Inflammatory macrophage treated with lipopolysaccharide for 4 hours (primary cell): ENCODE measurements around the gene SNCAIP.
"Not testable (repeated sequence)": the region's sequence is repeated elsewhere in the genome, so short reads cannot be mapped to it uniquely, and the experiment has no call there.

Experiments
- DNase-seq: peaks from one replicate; pipeline ENCODE4 v3.0.0-alpha.2; 2020

The SNCAIP gene

DNA sequence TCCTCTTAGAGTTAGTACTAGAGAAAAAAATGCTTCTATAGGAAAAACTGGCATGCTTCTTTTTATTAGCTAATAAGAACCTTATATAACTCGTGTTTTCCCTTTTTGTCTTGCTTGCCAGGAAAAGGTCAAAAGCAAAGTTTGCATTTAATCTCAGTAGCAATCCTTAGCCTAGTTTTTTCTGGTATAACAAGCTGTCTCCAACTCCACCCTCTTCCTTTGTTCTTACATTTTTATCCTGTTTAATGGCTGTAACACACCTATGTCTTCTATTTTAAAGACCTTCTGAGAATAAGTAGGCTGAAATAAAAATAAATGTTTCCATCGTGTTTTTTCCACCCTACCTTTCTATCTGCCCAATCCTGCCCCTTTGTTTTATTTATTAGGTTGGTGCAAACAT, 158.3 kb downstream of the SNCAIP start:
- no peak for DNase-seq

GRCh38 chr5:122471031-122471751, 159.2 kb downstream of the SNCAIP start:
- DNase-seq: no peak

- no peak for DNase-seq
These were observed 159.7 kb downstream of the SNCAIP start for GRCh38 chr5:122471752-122472061.

DNA sequence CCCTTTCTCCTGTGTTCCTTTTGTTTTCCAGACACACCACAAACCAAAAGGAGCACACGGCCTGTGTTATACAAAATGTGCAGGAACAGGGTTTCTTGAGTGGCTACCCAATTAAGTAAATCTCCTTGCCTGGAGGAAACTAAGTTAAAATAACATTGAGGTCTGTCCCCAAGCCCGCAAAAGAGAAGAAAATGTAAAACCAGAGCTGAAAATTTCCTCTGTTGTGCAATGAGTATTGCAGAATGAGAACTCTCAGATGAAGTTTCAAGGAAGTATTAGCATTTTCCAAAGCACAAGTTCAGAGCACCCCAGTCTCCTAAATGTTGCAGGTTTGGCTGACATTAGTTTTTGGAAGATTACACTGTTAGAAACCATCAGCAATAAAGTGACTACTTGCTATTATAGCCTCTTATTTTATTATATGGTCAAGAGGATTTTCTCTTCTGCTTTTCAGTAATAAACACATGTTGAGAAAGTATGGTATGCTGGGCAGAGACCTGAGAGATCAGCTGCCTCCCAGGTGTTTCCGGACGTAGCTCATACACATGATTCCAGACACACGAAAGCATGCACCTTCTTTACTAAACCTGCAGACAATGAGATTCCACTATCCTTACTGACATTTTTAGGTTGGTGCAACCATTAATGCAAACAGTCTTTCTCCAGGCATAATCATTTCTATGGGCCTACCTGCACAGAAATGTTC, 161.3 kb downstream of the SNCAIP start:
- peak; percentile 35 for DNase-seq

GRCh38 chr5:122473941-122474340, 161.9 kb downstream of the SNCAIP start:
- DNase-seq: no peak

- no peak for DNase-seq
These were observed 166.9 kb downstream of the SNCAIP start for GRCh38 chr5:122478741-122479442.

GRCh38 chr5:122480146-122480545, 168.1 kb downstream of the SNCAIP start:
- DNase-seq: no peak

DNA sequence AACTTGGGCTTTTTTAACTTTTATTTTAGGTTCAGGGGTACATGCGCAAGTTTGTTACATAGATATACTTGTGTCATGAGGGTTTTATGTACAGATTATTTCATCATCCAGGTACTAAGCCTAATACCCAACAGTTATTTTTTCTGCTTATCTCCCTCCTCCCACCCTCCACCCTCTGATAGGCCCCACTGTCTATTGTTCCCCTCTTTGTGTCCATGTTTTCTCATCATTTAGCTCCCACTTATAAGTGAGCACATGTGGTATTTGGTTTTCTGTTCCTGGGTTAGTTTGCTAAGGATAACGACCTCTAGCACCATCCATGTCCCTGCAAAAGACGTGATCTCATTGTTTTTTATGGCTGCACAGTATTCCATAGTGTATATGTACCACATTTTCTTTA, 172.1 kb downstream of the SNCAIP start:
- no peak for DNase-seq

- DNase-seq: no peak
These were observed 173.2 kb downstream of the SNCAIP start for GRCh38 chr5:122485226-122485625.

DNA sequence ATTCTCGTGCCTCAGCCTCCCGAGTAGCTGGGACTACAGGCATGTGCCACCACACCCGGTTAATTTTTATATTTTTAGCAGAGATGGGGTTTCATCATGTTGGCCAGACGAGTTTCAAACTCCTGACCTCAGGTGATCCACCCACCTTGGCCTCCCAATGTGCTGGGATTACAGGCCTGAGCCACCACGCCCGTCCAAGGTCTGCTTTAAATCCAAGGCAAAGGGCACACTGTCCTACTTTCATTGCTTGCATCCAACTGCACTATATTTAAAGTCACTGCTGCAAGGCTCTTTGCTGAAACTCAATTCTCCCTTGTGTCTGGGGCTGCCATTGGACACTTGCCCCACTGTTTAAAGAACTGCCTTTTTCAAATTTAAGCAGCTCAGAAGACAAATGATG, 174.6 kb downstream of the SNCAIP start:
- not testable (repeated sequence) for DNase-seq

GRCh38 chr5:122490718-122491117, 178.7 kb downstream of the SNCAIP start:
- DNase-seq: no peak

DNA sequence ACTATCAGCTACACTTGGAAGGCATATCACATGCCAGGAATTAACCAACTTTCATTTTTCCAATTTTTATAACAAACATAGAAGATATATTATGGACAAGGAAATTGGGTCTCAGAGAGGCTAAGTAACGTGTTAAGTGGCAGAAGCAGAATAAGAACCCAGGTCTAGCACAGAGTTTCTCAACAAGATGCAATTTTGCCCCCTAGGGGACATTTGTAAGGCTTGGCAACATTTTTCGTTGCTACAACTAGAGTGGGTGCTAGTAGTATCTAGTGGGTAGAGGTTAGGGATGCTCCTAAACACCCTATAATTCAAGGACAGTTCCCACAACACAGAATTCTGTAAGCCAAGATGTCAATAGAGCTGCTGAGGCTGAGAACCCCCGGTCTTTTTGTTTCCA, 180.6 kb downstream of the SNCAIP start:
- no peak for DNase-seq

DNA sequence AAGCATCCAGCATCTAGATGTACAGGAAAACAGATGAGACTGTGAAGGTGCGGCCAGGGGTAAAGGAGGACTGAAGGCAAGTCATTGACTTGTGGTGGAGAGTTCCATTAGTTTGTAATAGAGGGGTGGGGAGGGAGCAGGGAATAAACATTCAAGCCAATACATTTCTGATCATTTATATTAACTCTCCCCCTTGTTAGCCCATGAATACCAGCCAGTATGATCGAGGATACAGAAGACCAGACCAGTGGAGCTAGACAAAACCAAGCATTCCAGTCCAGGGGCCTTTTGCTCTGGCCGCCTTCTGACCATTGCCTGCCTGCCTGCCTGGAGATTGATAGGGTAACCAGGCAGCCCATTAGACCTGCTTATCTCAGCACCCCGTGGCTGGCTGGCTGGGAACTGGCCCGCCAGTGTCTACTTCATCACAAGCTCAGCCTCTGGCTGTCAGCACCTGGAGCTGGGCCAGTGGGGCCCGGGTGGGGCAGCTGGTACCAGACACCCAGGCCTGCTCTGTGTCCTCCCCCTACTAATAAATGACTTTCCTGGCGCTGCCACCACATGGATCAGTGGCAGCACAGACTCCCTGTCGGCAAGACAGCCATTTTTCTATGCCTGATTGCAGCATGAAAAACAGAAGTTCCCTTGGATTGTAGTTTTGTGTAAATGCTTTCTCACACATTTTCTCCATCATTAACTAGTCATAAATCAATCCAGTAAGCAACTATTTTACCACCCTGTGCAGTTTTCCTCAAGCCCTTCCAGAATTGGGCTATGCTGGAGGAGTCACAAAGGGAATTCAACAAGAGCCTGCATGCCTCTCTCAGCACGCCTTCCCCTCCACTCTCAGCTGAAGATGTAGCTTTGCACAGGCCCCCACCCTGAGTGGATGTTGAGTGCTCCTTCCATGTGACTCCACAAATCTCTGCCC, 181.3 kb downstream of the SNCAIP start:
- no peak for DNase-seq

GRCh38 chr5:122494109-122494508, 182.1 kb downstream of the SNCAIP start:
- DNase-seq: no peak

DNA sequence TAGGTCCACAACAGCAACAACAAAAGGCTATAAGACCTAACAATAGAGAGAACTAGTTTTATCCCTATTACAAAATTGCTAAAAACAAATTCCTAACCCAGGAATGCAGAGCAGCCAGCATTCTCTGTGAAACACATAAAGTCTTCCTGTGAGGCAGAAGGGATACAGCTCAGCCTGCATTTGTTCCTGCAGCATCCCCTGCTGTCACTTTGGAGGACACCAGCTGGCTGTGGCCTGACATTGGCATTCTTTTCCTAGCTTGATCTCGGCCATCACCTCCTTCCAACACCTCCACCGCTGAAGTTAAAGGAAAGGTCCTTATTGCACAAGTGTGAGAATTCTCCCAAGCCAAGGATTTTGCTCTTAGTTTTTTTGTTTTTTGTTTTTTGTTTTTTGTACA, 186.1 kb downstream of the SNCAIP start:
- DNase-seq: no peak

DNA sequence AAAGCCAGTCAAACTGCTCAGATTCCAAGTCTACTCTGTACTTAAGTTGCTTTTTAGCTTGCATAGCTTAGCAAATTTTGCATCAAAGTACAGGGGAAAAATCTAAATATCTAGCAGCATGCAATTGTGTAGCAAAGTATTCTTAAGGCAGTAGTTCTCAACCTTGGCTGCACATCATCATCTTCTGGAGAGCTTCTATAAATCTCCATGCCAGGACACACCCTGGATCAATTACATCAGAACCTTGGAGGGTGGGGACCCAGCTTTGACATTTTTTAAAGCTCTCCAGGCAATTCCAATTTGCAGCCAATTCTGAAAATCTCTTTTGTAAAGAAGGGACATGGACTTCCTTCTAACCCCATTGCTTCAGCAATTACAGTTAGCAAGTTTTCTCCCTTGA, 187.5 kb downstream of the SNCAIP start:
- DNase-seq: no peak

DNA sequence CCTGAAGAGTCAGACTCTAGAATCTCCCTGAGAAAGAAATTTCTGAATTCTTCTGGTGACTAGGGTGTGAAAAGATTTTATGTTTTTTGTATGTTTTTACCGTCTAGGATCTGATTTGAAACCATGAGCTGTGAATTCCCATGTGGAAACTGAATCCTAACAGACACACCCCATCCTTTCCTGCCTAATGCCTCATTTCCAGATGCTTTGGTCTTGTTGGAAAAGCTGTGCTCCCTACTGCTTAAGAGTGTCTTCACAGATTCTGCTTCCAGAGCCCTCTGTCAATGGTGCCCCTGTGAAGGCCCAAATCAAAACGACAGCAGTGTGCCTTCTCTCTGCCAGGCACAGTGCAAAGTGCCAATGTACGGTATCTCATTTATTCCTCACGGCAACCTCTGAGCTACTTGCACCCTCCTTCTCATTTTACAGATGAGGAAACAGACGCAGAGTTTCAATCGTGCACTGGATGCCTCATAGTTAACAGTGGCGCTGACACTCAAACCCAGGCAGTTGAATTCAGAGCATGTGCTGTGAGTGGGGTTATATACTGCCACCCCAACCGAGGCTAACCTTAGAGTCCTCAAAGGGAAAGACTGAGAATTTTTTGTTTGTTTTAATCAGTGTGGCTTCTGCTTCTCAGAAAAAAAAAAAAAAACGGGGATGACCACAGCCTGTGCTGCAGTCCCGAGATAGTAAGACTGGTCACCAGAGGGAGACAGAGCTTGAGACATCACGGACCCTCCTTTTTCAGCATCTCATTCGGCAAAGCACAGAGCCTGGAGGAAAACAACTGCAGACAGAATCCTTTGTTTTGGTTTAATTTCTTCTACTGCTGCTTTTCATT, 188.4 kb downstream of the SNCAIP start:
- DNase-seq: no peak

GRCh38 chr5:122501089-122501435, 189.0 kb downstream of the SNCAIP start:
- no peak for DNase-seq

DNA sequence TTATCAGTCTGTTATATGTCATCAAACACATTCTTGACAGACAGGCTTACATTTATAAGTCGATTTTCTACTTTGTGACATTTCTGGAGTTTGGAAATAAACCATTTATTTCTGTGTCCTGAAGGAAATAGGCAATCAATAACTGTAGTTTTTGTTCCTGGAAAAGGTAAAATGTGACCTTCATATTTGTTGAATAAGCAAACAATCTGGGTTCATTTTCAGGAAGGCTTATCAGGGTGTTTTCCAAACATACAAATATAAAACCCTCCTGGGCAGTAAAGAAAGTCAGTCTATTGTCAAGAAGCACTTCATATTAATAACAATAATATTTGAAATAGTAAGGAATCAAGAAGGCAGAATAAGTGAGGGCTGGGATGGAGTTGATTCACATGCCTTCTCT, 195.0 kb downstream of the SNCAIP start:
- no peak for DNase-seq

DNA sequence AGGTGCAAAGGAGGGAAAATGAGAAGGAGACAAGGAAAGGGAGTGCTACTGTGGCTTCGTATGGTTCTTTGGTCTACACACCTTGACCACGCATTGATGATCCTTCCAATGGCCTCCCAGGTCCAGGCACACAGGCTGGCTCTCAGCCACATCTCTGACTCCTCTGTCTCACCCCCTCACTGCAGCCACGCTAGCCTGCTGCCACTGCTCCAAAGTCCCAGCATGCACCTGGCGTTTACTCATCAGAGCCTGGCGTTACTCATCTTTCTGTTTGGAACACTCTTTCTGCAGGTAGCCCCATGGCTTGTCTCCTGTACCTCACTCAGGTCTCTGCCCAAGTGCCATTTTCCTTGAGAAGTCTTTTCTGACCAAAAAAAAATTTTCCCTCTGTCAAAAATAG, 195.5 kb downstream of the SNCAIP start:
- no peak for DNase-seq

GRCh38 chr5:122508623-122509022, 196.6 kb downstream of the SNCAIP start:
- no peak for DNase-seq
